T-helper 1 cell (primary cell): ENCODE data around the gene KL.

ENCODE experiments used
- DNase-seq, 5 donors: peaks; one replicate each; pipeline ENCODE4 v3.0.0-alpha.2; 2012 to 2020

KL gene

GRCh38 chr13:33087790-33088189 lies 71.6 kb downstream of the KL start:
- DNase-seq: no peak

- DNase-seq: no peak
Measured at GRCh38 chr13:33089311-33089710, 73.1 kb downstream of the KL start.

GRCh38 chr13:33090755-33091414 lies 74.7 kb downstream of the KL start:
- no peak for DNase-seq

- no peak for DNase-seq
Measured at GRCh38 chr13:33091415-33091774, 75.2 kb downstream of the KL start.

- DNase-seq: no peak
Measured at GRCh38 chr13:33092073-33092987, 76.1 kb downstream of the KL start.

GRCh38 chr13:33096886-33097605 lies 80.8 kb downstream of the KL start:
- no peak for DNase-seq

GRCh38 chr13:33099860-33100259 lies 83.6 kb downstream of the KL start:
- no peak for DNase-seq

- no peak for DNase-seq
Measured at GRCh38 chr13:33100886-33101285, 84.7 kb downstream of the KL start.

- DNase-seq: no peak
Measured at GRCh38 chr13:33101835-33102234, 85.6 kb downstream of the KL start.

- no peak for DNase-seq
Measured at GRCh38 chr13:33103457-33103856, 87.2 kb downstream of the KL start.

GRCh38 chr13:33105387-33106005 lies 89.3 kb downstream of the KL start:
- no peak for DNase-seq

GRCh38 chr13:33106656-33107360 lies 90.6 kb downstream of the KL start:
- no peak for DNase-seq

GRCh38 chr13:33107361-33107760 lies 91.1 kb downstream of the KL start:
- DNase-seq: no peak

- no peak for DNase-seq
Measured at GRCh38 chr13:33108620-33109019, 92.4 kb downstream of the KL start.

GRCh38 chr13:33109271-33109697 lies 93.1 kb downstream of the KL start:
- DNase-seq: no peak

GRCh38 chr13:33109801-33110200 lies 93.6 kb downstream of the KL start:
- no peak for DNase-seq

- no peak for DNase-seq
Measured at GRCh38 chr13:33110386-33110712, 94.1 kb downstream of the KL start.

GRCh38 chr13:33110713-33111413 lies 94.6 kb downstream of the KL start:
- DNase-seq: no peak

- DNase-seq: no peak
Measured at GRCh38 chr13:33111414-33112110, 95.3 kb downstream of the KL start.

- no peak for DNase-seq
Measured at GRCh38 chr13:33112766-33113165, 96.5 kb downstream of the KL start.

- DNase-seq: no peak
Measured at GRCh38 chr13:33114146-33114545, 97.9 kb downstream of the KL start.
